HG02610 (cell line): Measurements from ENCODE around the gene CYB5R4.

Source experiments
- ATAC-seq: cut with Tn5 transposase; IDR thresholded peaks from one replicate; pipeline ENCODE4 v1.9.1; 2021; ENCODE audit warnings: mild to moderate bottlenecking, moderate library complexity; ENCODE audit not compliant: unreplicated experiment

Gene CYB5R4

DNA sequence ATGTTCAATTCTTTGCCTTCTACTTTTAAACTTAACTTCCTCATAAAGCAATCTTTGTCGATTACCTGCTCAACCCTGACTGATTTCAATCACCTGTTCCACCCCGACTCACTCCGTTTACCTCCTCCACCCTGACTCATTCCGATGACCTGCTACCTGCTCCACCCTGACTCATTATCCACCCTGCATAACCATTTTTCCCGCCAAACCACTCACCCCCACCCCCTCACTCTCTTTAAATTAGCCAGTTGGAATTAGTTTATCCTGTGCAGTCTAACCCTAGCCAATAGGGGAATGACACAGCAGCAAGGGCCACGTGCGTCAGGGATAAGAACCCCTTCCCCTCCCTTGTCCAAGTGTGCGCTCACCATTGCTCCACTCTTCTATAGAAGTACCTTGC lies 117.4 kb downstream of the CYB5R4 start:
- no peak for ATAC-seq

DNA sequence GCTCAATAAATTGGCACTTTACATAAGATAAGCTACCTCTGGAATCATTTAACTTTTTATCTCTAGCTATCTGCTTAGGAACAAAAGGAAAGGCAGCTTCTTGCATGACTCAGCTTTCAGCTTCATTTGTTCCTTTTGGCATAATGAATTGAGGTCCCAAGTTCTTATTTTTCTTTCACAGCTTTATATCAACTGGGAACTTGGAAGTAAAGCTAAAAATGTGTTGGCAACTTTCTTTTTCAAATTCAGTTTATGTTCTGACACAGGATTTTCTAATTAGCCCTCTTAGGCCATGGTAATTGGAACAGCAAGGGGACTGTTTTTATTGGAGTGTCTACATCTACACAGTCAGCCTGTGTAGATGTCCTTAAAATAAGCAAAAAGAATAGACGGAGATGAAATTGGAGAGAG lies 118.8 kb downstream of the CYB5R4 start:
- no peak for ATAC-seq

- no peak for ATAC-seq
Observed at GRCh38 chr6:83978997-83979396, 119.5 kb downstream of the CYB5R4 start.

GRCh38 chr6:83984411-83984810 lies 124.9 kb downstream of the CYB5R4 start:
- ATAC-seq = no peak

DNA sequence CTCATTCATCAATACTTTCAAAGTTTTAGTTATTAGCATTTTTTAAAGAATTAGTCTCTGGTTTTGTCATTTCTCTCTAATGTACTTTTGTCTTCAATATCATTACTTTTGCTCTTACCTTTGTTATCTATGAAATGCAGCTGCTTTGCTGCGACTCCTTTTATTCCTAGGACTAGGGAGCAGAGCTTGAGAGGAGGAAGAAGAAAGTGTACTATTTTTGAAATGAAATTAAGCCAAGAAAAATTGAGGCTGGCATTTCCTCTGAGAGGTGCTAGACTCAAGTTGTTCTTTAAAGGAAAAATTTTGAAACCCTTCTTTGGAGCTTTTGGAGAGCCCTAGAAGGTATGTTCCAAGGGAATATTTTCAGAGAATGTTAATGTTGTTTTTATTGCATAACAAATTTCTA lies 125.8 kb downstream of the CYB5R4 start:
- no peak for ATAC-seq

GRCh38 chr6:83985715-83986114 lies 126.2 kb downstream of the CYB5R4 start:
- no peak for ATAC-seq

DNA sequence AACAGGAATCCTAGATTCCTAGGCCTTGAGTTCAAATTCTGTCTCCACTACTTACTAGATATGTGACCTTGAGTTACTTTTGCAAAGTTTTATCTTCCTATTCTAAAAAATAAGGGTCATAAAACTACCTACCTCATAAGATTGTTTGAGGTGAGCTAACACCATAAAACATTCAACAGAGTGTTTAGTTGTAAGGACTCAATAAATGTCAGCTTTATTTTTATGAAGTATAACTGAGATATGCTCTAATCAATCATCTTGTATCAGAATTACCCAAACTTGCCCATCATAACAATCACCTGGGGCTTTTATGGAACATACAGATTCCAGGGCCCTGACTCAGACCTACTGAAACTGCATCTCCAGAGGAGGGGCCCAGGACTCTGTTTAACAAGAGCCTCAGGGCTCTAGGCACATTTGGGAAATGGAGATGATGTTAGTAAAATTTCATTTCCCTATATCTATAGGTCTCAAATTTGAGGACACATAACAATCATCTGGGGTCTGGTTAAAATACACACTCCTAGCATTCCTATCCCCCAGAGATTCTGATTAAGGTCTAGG lies 138.6 kb downstream of the CYB5R4 start:
- ATAC-seq = no peak

GRCh38 chr6:84001119-84001518 lies 141.6 kb downstream of the CYB5R4 start:
- no peak for ATAC-seq

GRCh38 chr6:84002226-84002625 lies 142.7 kb downstream of the CYB5R4 start:
- ATAC-seq = no peak

DNA sequence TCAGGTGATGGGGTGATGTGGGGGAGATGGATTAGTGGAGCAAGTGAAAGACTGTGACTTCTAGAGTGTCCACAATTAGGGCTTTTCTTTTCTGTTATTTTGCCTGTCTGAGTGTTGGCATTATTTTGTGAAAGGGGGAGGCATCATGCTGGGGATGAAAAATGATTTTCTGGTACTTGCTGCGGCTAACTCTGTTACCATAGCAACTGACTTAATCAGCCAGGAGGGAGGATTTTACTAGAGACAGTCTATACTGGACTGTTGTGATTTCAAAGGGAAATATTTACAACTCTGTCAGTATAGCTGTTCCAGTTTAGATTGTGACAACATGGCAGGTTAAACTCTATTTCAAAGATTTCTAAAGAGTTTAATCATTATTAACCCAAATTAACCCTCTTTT lies 143.6 kb downstream of the CYB5R4 start:
- no peak for ATAC-seq

GRCh38 chr6:84003654-84004053 lies 144.2 kb downstream of the CYB5R4 start:
- no peak for ATAC-seq

DNA sequence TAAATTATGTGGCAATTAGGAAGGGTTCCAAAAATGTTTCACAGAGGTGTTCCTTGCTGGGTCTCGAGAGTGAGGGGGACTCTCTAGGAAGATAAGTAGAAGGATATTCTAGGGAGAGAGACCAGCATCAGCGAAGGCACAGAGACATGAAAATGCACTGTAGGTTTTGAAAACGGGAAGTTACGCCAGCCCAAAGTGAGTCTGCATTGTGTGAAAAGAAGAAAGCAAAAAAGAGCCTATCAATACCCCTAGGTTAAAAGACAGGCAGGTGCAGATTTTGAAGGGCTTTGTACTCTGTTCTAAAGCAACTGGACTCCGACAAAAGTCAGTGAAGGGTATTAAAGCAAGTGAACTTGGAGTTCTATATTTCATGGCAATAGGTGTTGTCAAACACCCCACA lies 148.4 kb downstream of the CYB5R4 start:
- no peak for ATAC-seq

DNA sequence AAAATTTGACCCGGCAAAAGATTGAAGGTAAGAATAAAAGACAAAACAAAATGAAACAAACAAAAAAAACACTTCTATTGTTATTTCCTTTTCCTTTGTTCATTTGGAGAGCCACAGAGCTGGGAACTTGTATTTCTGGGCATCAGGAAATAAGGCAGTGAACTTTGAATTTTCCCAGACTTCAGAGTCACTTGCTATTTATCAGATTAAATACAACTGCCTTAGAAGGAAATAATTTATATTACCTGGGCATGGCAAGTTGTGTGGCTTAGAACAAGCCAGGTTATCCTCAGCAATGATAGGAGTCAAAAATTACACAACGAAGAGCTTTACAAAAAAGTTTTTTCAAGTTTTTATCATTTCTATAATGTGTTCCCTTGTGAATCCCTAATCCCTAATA lies 153.9 kb downstream of the CYB5R4 start:
- ATAC-seq = no peak

DNA sequence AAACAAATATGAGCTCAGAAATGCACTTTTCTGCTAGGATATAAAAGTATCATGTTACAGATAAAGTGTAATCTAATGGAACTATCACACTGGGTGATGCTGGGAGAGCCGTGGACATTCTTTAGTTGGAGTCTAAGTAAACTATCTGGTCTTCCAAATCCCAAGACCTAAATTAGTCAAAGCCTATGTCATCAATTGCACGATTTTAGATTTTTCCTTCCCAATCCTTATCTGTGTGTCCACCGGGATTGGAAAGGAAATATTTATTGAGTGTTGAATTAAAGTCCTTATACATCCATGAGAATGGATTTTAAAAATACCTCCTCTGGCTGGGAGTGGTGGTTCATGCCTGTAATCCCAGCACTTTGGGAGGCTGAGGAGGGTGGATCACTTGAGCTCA lies 154.4 kb downstream of the CYB5R4 start:
- ATAC-seq = no peak

GRCh38 chr6:84016029-84016428 lies 156.5 kb downstream of the CYB5R4 start:
- ATAC-seq = no peak
